ENCODE results near the gene RELT. TPM values are rescaled to one million over a fixed set of nuclear protein-coding genes. Genes with fewer than 3 reads are reported as not detected.
"Not testable (repeated sequence)": the region's sequence is repeated elsewhere in the genome, so short reads cannot be mapped to it uniquely, and the experiment has no call there.

Gene RELT
- total RNA-seq, 1 donor from 2014 or later, result 6.8 TPM

DNA sequence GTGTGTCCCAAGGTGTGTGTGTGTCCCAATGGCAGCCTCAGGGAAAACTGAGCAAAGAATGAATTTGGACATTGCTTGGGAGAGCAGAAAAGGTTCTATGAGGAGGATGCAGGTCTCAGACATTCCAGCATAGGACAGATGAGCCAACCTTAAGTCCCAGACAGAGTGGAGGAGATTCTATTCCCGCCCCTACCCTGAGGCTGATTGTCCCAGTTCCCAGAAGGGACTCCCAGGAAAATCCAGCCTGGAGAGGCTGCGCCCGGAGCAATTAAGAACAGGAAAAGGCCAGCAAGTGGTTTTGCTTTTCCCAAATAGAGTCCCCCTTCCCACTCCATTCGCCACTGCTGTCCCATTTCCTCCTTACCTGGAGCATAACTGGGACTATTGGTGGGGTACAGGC is 54.1 kb downstream of the RELT start:
- no peak for DNase-seq (ENCODE audit: low read depth, low spot score)

DNA sequence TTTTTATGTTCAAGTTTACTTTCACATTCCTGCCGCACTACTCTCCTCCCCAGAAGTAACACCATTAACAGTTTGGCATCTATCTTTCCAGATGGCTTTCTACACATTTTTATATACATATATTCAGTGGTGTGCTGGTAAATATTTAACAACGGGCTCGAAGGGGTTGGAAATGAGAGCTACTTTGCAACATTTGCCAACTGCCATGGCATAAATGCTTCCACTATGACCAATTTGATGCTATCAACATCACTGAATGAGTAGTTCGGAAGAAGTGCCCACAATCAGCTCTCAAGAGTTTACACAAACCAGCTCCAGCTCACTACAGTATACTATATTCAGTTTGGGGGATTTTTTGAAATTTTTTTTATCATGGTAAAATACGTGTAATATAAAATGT is 55.2 kb downstream of the RELT start:
- DNase-seq (ENCODE audit: low read depth, low spot score), result no peak

DNA sequence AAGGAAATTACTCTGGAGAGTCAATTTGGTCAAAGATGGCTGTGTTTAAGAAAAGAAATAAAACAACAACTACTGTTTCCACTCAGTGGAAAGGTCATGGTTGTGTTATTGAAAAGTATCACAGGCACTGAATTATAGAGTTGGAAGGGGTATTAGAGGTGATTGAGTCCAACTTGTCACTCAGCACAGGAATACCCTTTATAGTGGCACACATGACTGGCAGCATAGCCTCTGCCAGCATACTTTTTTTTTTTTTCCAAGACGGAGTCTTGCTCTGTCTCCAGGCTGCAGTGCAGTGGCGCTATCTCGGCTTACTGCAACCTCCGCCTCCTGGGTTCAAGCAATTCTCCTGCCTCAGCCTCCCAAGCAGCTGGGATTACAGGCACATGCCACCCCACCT is 60.7 kb downstream of the RELT start:
- DNase-seq (ENCODE audit: low read depth, low spot score), result not testable (repeated sequence)

DNA sequence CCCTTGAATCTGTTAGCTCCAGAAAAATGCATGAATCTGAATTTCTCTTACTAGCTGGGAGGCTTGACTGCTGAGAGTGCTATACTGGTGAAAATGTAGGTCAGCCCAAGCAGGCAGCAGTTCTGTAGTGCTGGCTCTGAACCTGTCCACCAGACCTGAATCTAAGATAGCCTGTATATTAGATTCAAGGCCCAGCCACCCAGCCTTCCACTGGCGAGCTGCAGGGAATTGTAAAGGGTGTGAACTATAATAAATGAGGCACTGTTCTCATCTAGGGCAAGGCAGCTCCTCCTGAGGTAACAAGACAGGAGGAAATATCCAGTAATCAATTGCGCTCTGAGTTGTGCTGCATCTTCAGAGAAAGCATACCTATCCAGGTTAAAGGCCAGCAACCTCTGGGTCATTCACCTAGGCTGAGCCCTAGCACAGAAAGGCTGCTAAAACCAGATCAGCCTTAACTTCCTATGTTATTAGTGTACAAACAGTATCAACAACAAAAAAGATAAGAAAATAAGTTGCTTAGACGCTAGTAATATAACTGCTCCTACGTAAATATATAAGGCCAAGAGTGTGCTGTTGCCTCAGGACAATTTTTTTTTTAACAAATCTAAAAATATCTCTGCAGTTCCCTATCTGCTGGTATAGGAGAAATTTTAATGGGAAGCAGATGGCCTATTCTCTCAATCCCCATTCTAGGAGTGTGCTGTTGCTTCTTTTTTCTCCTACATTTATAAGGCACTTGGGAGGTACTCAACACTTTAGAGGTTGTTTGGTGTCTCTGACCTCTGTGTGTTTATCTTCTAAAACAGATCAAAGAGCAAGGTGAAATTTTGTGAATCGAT is 63.0 kb downstream of the RELT start:
- no peak for DNase-seq (ENCODE audit: low read depth, low spot score)

DNA sequence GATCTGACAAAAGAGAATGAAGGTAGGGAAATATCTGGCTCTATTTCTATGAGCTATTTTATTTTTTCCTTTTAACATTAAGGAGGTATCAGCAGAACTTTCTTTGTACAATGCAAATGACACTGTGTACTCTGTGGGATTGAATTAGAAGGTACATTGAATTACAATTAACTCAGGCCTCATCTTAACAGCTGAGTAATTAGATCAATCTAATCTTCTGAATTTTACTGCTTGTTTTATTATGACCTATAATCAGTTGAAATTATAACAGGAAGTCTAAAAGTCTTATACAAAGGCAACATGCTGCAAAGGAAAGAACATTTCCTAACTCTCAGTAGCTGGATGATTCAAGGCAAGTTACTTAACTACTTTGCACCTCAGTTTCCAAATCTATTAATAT is 69.8 kb downstream of the RELT start:
- DNase-seq (ENCODE audit: low read depth, low spot score), result no peak

DNA sequence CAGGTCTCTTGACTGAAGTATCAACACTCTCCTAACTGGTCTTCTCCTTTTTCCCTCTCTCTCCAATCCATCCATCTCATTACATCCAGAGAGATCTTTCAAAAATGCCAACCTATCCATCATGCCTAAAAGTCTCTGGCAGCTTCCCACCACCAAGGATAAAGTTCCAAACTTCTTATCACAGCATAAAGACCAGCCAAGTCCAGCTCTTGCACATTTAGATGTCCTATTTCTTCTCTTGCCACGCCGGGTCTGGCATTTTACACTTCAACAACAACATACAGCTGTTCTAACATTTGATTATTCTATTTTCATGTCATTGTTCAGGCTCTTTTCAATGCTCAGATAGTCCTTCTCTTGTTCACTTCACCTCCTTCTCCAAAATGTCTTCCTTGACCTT is 70.6 kb downstream of the RELT start:
- DNase-seq (ENCODE audit: low read depth, low spot score), result no peak

Other genes starting within 250 kb of the RELT start
- 14.9 and 20.2 TPM in 2 replicates for gene FCHSD2, start 234.1 kb upstream of the RELT start, total RNA-seq
- gene P2RY2, start 158.1 kb upstream of the RELT start, total RNA-seq, result 2.3 and 6.3 TPM in 2 replicates
- 0.13 TPM in 1 of 2 replicates, not detected in the other for gene P2RY6, start 104.1 kb upstream of the RELT start, total RNA-seq
- 13.0 and 24.2 TPM in 2 replicates for gene ARHGEF17, start 68.1 kb upstream of the RELT start, total RNA-seq
- gene FAM168A, start 221.7 kb downstream of the RELT start, total RNA-seq, result 8.4 and 10.9 TPM in 2 replicates

Measured in pulmonary artery endothelial cell (primary cell).